GM12891 (cell line): ENCODE data around the gene SMPD3.

Experiments used
- DNase-seq: peaks from one replicate; pipeline ENCODE4 v3.0.0; 2011; ENCODE audit warnings: low spot score; ENCODE audit not compliant: insufficient read length
- FAIRE-seq: peaks from 2 replicates; lab custom pipeline; 2011; peaks lifted over from hg19 to GRCh38; lab: Jason Lieb, UNC
- PAX5 ChIP-seq: IDR thresholded peaks from 2 replicates; pipeline ENCODE4 v1.6.1; 2011; ENCODE audit warnings: low read length, moderate library complexity, mild to moderate bottlenecking; ENCODE audit not compliant: insufficient read depth, severe bottlenecking
- POLR2A ChIP-seq: IDR thresholded peaks from 2 replicates; pipeline ENCODE4 v1.6.1; 2011; ENCODE audit warnings: low read depth, low read length, control low read depth
- POLR2AphosphoS5 ChIP-seq: IDR thresholded peaks from 2 replicates; pipeline ENCODE4 v1.6.1; 2011; ENCODE audit warnings: low read depth, low read length, control low read depth
- POU2F2 ChIP-seq: IDR thresholded peaks from 2 replicates; pipeline ENCODE4 v1.6.1; 2011; ENCODE audit warnings: low read depth, mild to moderate bottlenecking, control low read depth, low read length, moderate library complexity
- SPI1 ChIP-seq: IDR thresholded peaks from 2 replicates; pipeline ENCODE4 v1.6.1; 2011; ENCODE audit warnings: low read depth, low read length, control low read depth
- TAF1 ChIP-seq: IDR thresholded peaks from 2 replicates; pipeline ENCODE4 v1.6.1; 2011; ENCODE audit warnings: low read depth, low read length, control low read depth

SMPD3 gene

GRCh38 chr16:68444056-68444657, 4.2 kb downstream of the SMPD3 start:
- TF ChIP-seq TAF1 (no peak), POLR2AphosphoS5 (no peak), PAX5 (no peak), POU2F2 (no peak), SPI1 (no peak), POLR2A (no peak)
- DNase-seq (no peak), FAIRE-seq (no peak)

- FAIRE-seq (no peak), DNase-seq (no peak)
- TF ChIP-seq SPI1: no peak
- TF ChIP-seq TAF1: no peak
- no peak for TF ChIP-seq POLR2AphosphoS5
Observed at GRCh38 chr16:68436581-68436980, 11.7 kb downstream of the SMPD3 start.

- DNase-seq (no peak), FAIRE-seq (no peak)
- no peak for TF ChIP-seq SPI1
- no peak for TF ChIP-seq POU2F2
- no peak for TF ChIP-seq PAX5
- TF ChIP-seq TAF1: no peak
- no peak for TF ChIP-seq POLR2AphosphoS5
- no peak for TF ChIP-seq POLR2A
Observed at GRCh38 chr16:68434624-68435210, 13.6 kb downstream of the SMPD3 start.

GRCh38 chr16:68433316-68433715, 15.0 kb downstream of the SMPD3 start:
- FAIRE-seq (no peak), DNase-seq (no peak)
- TF ChIP-seq TAF1 (no peak), PAX5 (no peak), POLR2AphosphoS5 (no peak), POU2F2 (no peak), POLR2A (no peak), SPI1 (no peak)

- TF ChIP-seq POU2F2 (no peak), PAX5 (no peak), POLR2A (no peak), POLR2AphosphoS5 (no peak), TAF1 (no peak), SPI1 (no peak)
- DNase-seq (no peak), FAIRE-seq (no peak)
Observed at GRCh38 chr16:68432701-68433100, 15.6 kb downstream of the SMPD3 start.

GRCh38 chr16:68429076-68429854, 19.0 kb downstream of the SMPD3 start:
- FAIRE-seq: no peak
- TF ChIP-seq TAF1: no peak
- TF ChIP-seq SPI1: no peak
- no peak for TF ChIP-seq POLR2A
- no peak for TF ChIP-seq POU2F2
- no peak for TF ChIP-seq PAX5
- no peak for TF ChIP-seq POLR2AphosphoS5

GRCh38 chr16:68427649-68428303, 20.5 kb downstream of the SMPD3 start:
- FAIRE-seq: no peak
- TF ChIP-seq PAX5: no peak
- TF ChIP-seq SPI1: no peak
- TF ChIP-seq POU2F2: no peak
- DNase-seq: no peak

More at GRCh38 chr16:68429076-68429854, 19.0 kb downstream of the SMPD3 start:
- no peak for DNase-seq

GRCh38 chr16:68426347-68426652, 22.0 kb downstream of the SMPD3 start:
- TF ChIP-seq POLR2AphosphoS5 (no peak), POU2F2 (no peak), SPI1 (no peak), PAX5 (no peak)
- FAIRE-seq (no peak), DNase-seq (no peak)

- FAIRE-seq (no peak), DNase-seq (no peak)
- no peak for TF ChIP-seq PAX5
- TF ChIP-seq SPI1: no peak
- no peak for TF ChIP-seq POU2F2
- no peak for TF ChIP-seq POLR2AphosphoS5
- no peak for TF ChIP-seq POLR2A
- no peak for TF ChIP-seq TAF1
Observed at GRCh38 chr16:68425498-68426346, 22.6 kb downstream of the SMPD3 start.

GRCh38 chr16:68423771-68424170, 24.5 kb downstream of the SMPD3 start:
- TF ChIP-seq POLR2AphosphoS5 (no peak), POU2F2 (no peak), POLR2A (no peak), SPI1 (no peak), TAF1 (no peak), PAX5 (no peak)
- DNase-seq: no peak
- no peak for FAIRE-seq
